GM23338 (cell line): ENCODE results near the gene DDX53. TPM values are rescaled to one million over a fixed set of nuclear protein-coding genes. Genes with fewer than 3 reads are reported as not detected.

Source experiments
- ATAC-seq: fragments of 200-7000 bp; cut with Tn5 transposase; 3 replicates; pipeline ENCODE4 v1.9.1; 2020
- DNase-seq: peaks from one replicate; pipeline ENCODE4 v3.0.0-alpha.2; 2015; ENCODE audit warnings: low spot score
- H2AFZ ChIP-seq: fragments of 200-600 bp; sonication (generic); 2 replicates; pipeline ENCODE4 v1.8.0; 2016; ENCODE audit warnings: antibody characterized with exemption, mild to moderate bottlenecking, moderate library complexity
- H3F3A ChIP-seq: fragments of 200-600 bp; sonication (generic); replicated peaks from 2 replicates; pipeline ENCODE4 v1.8.0; 2017; ENCODE audit warnings: antibody characterized with exemption, mixed run types, low read depth
- H3K27ac ChIP-seq: fragments of 200-600 bp; sonication (generic); 2 replicates; pipeline ENCODE4 v1.6.1; 2016; ENCODE audit warnings: low read depth
- H3K27me3 ChIP-seq: fragments of 200-600 bp; sonication (generic); 2 replicates; pipeline ENCODE4 v1.8.0; 2016; ENCODE audit warnings: mild to moderate bottlenecking, mixed run types, moderate library complexity; ENCODE audit not compliant: insufficient read depth
- H3K36me3 ChIP-seq: fragments of 200-600 bp; sonication (generic); 2 replicates; pipeline ENCODE4 v1.8.0; 2016; ENCODE audit warnings: mild to moderate bottlenecking; ENCODE audit not compliant: insufficient read depth
- H3K4me1 ChIP-seq: fragments of 200-600 bp; sonication (generic); 2 replicates; pipeline ENCODE4 v1.8.0; 2016; ENCODE audit warnings: mild to moderate bottlenecking, moderate library complexity; ENCODE audit not compliant: insufficient read depth
- H3K4me2 ChIP-seq: fragments of 200-600 bp; sonication (generic); 2 replicates; pipeline ENCODE4 v1.7.1; 2017; ENCODE audit warnings: mixed run types
- H3K4me3 ChIP-seq: fragments of 200-600 bp; sonication (generic); 2 replicates; pipeline ENCODE4 v1.6.1; 2016; ENCODE audit warnings: mixed run types
- H3K79me2 ChIP-seq: fragments of 200-600 bp; sonication (generic); replicated peaks from 2 replicates; pipeline ENCODE4 v1.8.0; 2017; ENCODE audit warnings: mild to moderate bottlenecking; ENCODE audit not compliant: insufficient read depth
- H3K9me2 ChIP-seq: fragments of 200-600 bp; sonication (generic); 2 replicates; pipeline ENCODE4 v1.8.0; 2017; ENCODE audit not compliant: insufficient read depth
- H4K20me1 ChIP-seq: fragments of 200-600 bp; sonication (generic); replicated peaks from 2 replicates; pipeline ENCODE4 v1.8.0; 2017; ENCODE audit warnings: mild to moderate bottlenecking; ENCODE audit not compliant: insufficient read depth
- H3K27ac Mint-ChIP-seq: 2 replicates; pipeline ENCODE4 v1.8.0; 2020; ENCODE audit warnings: inconsistent platforms, mild to moderate bottlenecking, moderate library complexity, mixed read lengths
- H3K27me3 Mint-ChIP-seq: 3 replicates; pipeline ENCODE4 v1.8.0; 2022; ENCODE audit warnings: low read depth, mild to moderate bottlenecking, moderate library complexity, mixed read lengths, inconsistent platforms; ENCODE audit not compliant: insufficient read depth, poor library complexity
- H3K36me3 Mint-ChIP-seq: 3 replicates; pipeline ENCODE4 v1.8.0; 2021; ENCODE audit warnings: low read depth, mild to moderate bottlenecking, inconsistent platforms, moderate library complexity, mixed read lengths
- H3K4me1 Mint-ChIP-seq: 3 replicates; pipeline ENCODE4 v1.8.0; 2020; ENCODE audit warnings: mild to moderate bottlenecking, inconsistent platforms, mixed read lengths
- H3K4me3 Mint-ChIP-seq: 3 replicates; pipeline ENCODE4 v1.8.0; 2021; ENCODE audit warnings: moderate library complexity, mild to moderate bottlenecking, inconsistent platforms, mixed read lengths
- H3K9me3 Mint-ChIP-seq: 3 replicates; pipeline ENCODE4 v1.8.0; 2020; ENCODE audit warnings: moderate library complexity, mild to moderate bottlenecking, inconsistent platforms, mixed read lengths
- CTCF ChIP-seq, 2 experiments: fragments of 200-600 bp in 1 of 2; sonication (generic) in 1 of 2; conservative IDR thresholded peaks; 2 replicates each; pipeline versions ENCODE4 v1.5.1 to v1.6.1; 2016 to 2017; ENCODE audit warnings: antibody characterized with exemption in 2 of 2, low read depth in 2 of 2, mild to moderate bottlenecking in 2 of 2, moderate library complexity in 1 of 2
- ETS1 ChIP-seq: IDR thresholded peaks from 2 replicates; pipeline ENCODE4 v1.6.1; 2016; ENCODE audit warnings: antibody characterized with exemption
- EZH2 ChIP-seq: fragments of 200-600 bp; sonication (generic); IDR thresholded peaks from one replicate; pipeline ENCODE4 v1.8.0; 2017; ENCODE audit warnings: antibody characterized with exemption, mild to moderate bottlenecking, low read depth; ENCODE audit not compliant: unreplicated experiment
- EZH2phosphoT487 ChIP-seq: fragments of 200-600 bp; sonication (generic); IDR thresholded peaks from one replicate; pipeline ENCODE4 v1.8.1; 2018; ENCODE audit warnings: antibody characterized with exemption; ENCODE audit not compliant: unreplicated experiment
- JUNB ChIP-seq: IDR thresholded peaks from one replicate; pipeline ENCODE4 v1.6.1; 2016; ENCODE audit warnings: antibody characterized with exemption; ENCODE audit not compliant: unreplicated experiment
- NANOG ChIP-seq: IDR thresholded peaks from 2 replicates; pipeline ENCODE4 v1.6.1; 2016; ENCODE audit warnings: antibody characterized with exemption, borderline replicate concordance
- POLR2AphosphoS5 ChIP-seq: IDR thresholded peaks from 2 replicates; pipeline ENCODE4 v1.6.1; 2016; ENCODE audit warnings: antibody characterized with exemption, low read depth
- REST ChIP-seq: IDR thresholded peaks from one replicate; pipeline ENCODE4 v1.6.1; 2018; ENCODE audit warnings: antibody characterized with exemption; ENCODE audit not compliant: unreplicated experiment
- STAT1 ChIP-seq: IDR thresholded peaks from one replicate; pipeline ENCODE4 v1.6.1; 2016; ENCODE audit warnings: antibody characterized with exemption; ENCODE audit not compliant: unreplicated experiment
- ZNF114 ChIP-seq: fragments of 250-450 bp; sonication (Bioruptor Pico); IDR thresholded peaks from 2 replicates; pipeline ENCODE4 v1.5.0; 2020; ENCODE audit warnings: mild to moderate bottlenecking, moderate library complexity
- ZNF331 ChIP-seq: fragments of 250-450 bp; sonication (Bioruptor Pico); IDR thresholded peaks from 2 replicates; pipeline ENCODE4 v1.5.0; 2020; ENCODE audit warnings: low read depth, mild to moderate bottlenecking, moderate library complexity
- ZNF462 ChIP-seq: fragments of 250-450 bp; sonication (Bioruptor Pico); IDR thresholded peaks from 2 replicates; pipeline ENCODE4 v1.5.0; 2020; ENCODE audit warnings: mild to moderate bottlenecking, moderate library complexity
- polyA plus RNA-seq: library from polyadenylated mRNA; unstranded; fragments of >200 nt; fragmentation: Nextera tagmentation; extraction: Ambion mirVana; gene quantifications from 2 replicates; pipeline ENCODE4 v1.2.1, GENCODE V29; 2016
- total RNA-seq: library from RNA; depleted of rRNA; stranded (reverse); fragments of >200 nt; shearing (Covaris generic); gene quantifications from 2 replicates; pipeline ENCODE4 v1.2.3, GENCODE V29; 2014

DDX53 gene
- total and polyA plus RNA-seq, 2 experiments from 2014 or later, result 0.05 TPM; not detected in 1

- Histone ChIP-seq H3K4me2 (no peak overlapping the region), H3K9me2 (no peaks in the 10 kb centered on the region), H3K79me2 (no peaks in the 10 kb centered on the region), H3K27ac (no peak overlapping the region), H4K20me1 (no peaks in the 10 kb centered on the region), H3F3A (no peaks in the 10 kb centered on the region), H2AFZ (no peak overlapping the region), H3K36me3 (no peaks in the 10 kb centered on the region), H3K27me3 (no peaks in the 10 kb centered on the region), H3K4me1 (no peaks in the 10 kb centered on the region), H3K4me3 (no peak overlapping the region)
- Mint-ChIP-seq H3K36me3 (no peaks in the 10 kb centered on the region), H3K4me1 (no peaks in the 10 kb centered on the region), H3K27me3 (peaks cover 6% of the 10 kb centered on the region), H3K4me3 (no peak overlapping the region), H3K27ac (no peak overlapping the region), H3K9me3 (no peaks in the 10 kb centered on the region)
- no peak for TF ChIP-seq REST
- no peak for TF ChIP-seq ETS1
- TF ChIP-seq EZH2, result no peak
- TF ChIP-seq NANOG, result no peak
- no peak for TF ChIP-seq POLR2AphosphoS5
- TF ChIP-seq ZNF462 (CRISPR knock-in tag), result no peak
- no peak for TF ChIP-seq STAT1
- TF ChIP-seq ZNF114 (CRISPR knock-in tag), result no peak
- TF ChIP-seq EZH2phosphoT487, result no peak
- TF ChIP-seq CTCF (conservative IDR thresholded peaks at IDR 0.05; ENCODE audit: low read depth in 2 of 2), result no peak
- TF ChIP-seq JUNB, result no peak
- TF ChIP-seq ZNF331 (CRISPR knock-in tag), result no peak
- DNase-seq, result no peak
- no peak for ATAC-seq
These were observed 49.2 kb upstream of the DDX53 start for GRCh38 chrX:22950269-22951266.
